HG02973 (cell line): ENCODE measurements around the gene GNAO1.

Source experiments
- ATAC-seq: cut with Tn5 transposase; IDR thresholded peaks from one replicate; pipeline ENCODE4 v1.9.1; 2021; ENCODE audit warnings: moderate library complexity; ENCODE audit not compliant: unreplicated experiment

Gene GNAO1

GRCh38 chr16:56191156-56191815 lies at the start of gene GNAO1:
Gene GNAO1, plus strand, starts transcription at chr16:56191489. Its CDS starts 747 bp downstream, at chr16:56192236.
- ATAC-seq, result no peak

- ATAC-seq, result no peak
Observed at GRCh38 chr16:56143666-56144065, 47.6 kb upstream of the GNAO1 start.

DNA sequence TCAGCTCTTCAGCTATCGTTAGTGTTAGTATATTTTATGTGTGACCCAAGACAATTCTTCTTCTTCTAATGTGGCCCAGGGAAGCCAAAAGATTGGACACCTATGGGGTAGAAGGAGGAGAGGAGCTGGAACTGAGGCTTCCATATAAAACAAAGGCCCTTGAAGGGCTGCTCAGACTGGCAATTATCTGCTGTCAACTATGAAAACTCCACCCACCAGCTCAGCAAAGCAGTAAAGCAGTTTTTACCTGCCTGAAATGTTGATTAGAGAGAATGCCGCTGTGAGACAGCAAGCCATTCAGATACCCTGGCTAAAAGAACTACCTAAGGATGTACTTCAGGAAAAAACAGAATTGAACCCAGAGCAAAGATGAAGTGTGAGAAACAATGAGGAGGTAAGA lies 45.9 kb upstream of the GNAO1 start:
- no peak for ATAC-seq

GRCh38 chr16:56151621-56152020 lies 39.7 kb upstream of the GNAO1 start:
- ATAC-seq, result no peak

DNA sequence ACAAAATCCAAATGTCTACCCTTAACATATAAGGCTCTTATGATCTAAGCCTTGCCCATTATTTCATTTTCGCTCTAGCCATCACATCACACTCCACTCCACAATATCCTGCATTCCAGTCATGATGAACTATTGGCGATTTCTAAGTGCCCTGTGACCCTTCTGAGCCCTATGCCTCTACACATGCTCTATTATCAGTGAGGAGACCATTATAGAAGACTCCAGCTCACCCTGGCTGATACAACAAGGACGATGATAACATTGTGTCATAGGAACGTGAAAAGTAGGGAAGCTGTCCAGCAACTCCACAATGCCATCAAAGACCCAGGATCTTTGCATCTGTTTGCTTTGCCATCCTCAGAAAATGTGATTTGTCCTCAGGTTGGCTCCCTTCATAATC lies 29.6 kb upstream of the GNAO1 start:
- no peak for ATAC-seq

- no peak for ATAC-seq
Observed at GRCh38 chr16:56163089-56163488, 28.2 kb upstream of the GNAO1 start.

DNA sequence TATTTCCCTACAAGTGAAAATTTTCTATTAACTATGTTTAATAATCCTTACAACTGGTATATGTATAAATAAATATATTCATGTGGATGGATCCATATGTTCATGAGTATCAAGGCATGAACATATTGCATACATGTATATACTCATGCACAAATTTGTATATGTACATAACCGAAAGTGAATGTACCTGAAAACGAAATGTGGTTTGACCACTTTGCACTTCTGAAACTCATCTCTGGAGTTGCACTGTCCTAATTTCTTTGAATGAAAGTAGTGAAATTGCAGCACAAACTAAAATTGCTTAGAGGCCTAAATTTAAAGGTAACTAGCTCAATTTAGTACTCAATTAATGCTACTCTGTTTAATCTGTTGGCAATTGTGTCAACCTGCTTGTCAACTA lies 27.4 kb upstream of the GNAO1 start:
- ATAC-seq, result peak; percentile 99

GRCh38 chr16:56164636-56165035 lies 26.7 kb upstream of the GNAO1 start:
- no peak for ATAC-seq

- no peak for ATAC-seq
Observed at GRCh38 chr16:56174411-56174810, 16.9 kb upstream of the GNAO1 start.

- ATAC-seq, result no peak
Observed at GRCh38 chr16:56181401-56181800, 9.9 kb upstream of the GNAO1 start.

GRCh38 chr16:56183266-56183665 lies 8.0 kb upstream of the GNAO1 start:
- ATAC-seq, result no peak

- no peak for ATAC-seq
Observed at GRCh38 chr16:56190048-56190676, 1.1 kb upstream of the GNAO1 start.

- ATAC-seq, result no peak
Observed at GRCh38 chr16:56190677-56191155, 573 bp upstream of the GNAO1 start.

DNA sequence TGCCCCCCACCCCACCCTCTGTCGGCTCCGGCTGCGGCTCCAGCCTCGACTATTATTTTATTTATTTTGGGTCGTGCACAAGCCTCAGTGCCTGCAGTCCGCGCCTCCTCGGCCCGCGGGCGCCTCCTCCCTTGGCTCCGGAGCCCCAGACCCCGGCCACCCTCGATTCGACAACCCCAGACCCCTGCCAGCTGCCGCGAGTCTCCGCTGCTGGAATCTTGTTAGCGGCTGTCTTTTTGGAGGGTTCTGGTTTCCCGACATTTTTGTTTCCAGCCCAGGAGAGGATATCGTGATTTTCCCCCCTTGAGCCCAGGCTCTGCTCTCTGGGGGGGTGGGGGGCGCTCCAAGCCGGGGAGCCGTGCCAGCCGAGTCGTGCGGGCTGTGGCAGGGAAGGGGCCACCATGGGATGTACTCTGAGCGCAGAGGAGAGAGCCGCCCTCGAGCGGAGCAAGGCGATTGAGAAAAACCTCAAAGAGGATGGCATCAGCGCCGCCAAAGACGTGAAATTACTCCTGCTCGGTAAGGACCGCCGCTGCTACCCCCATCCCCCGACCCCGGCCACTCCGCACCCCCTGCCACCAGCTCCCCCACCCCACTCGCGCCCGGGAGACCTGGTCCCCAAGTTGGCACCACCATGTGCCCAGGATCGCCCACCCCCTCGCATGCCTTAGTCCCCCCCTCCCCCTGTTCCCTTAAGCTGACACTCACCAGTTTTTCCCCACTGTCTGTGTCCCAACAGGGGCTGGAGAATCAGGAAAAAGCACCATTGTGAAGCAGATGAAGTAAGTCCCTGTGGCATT lies 746 bp downstream of the GNAO1 start:
- no peak for ATAC-seq

DNA sequence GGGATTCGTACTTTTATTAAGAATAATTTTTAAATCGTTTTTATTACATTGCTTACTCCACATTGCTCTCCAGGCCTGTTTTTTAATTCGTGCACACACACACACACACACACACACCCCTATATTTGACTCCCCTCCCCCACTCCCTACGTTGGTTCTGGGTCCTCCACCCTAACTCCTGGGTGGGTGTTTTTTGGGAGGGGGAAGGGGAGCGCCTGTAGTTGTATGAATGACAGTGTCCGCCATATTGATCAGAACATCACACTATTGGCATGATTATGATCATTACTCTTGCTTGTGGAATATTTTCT lies 1.3 kb downstream of the GNAO1 start:
- no peak for ATAC-seq

DNA sequence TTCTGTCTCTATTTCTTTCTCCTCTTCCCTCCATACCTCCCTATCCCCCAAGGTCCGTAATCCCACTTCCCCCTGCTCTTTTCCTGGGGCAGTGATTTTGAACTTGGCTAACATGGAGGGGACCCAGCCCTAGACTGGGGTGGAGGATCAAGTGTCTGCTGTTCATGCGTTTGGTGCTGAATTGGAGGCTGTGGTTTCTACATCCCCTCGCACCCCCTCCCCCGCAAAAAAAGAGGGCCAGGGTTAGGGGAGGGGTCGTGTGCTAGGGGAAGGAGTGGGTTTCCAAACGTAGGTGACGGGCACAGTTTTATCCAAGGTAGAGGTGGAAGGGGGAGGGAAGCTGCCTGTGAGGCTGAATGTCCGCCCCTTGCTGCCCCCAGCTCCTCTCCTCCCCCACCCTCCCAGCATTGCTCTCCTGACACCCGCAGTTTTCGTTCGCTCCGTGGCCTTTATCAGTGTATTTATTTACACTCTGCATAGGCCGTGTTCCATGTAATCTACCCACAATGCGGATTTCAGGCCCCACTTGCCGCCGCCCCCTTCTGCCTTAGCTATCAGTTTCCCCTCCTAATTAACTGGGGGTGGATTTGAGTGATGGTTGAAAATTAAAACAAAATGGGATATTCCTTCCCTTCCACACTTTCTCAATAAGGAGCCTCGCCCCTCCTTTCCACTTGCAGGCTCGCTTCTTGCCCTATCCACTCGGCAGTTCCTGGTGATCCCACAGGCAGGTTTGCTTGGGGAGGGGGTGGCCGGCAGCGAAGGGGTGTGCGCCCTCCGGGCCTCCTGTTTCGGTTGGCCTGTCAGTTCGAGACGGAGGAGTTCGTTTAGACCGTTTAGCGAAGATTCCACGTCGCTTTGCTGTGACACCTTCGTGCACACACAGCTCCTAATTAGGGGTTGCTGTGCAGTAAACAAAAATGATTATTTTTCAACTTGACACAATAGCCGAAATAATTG lies 2.0 kb downstream of the GNAO1 start:
- ATAC-seq, result no peak

- ATAC-seq, result no peak
Observed at GRCh38 chr16:56193951-56194726, 2.9 kb downstream of the GNAO1 start.

GRCh38 chr16:56195151-56195550 lies 3.9 kb downstream of the GNAO1 start:
- no peak for ATAC-seq

DNA sequence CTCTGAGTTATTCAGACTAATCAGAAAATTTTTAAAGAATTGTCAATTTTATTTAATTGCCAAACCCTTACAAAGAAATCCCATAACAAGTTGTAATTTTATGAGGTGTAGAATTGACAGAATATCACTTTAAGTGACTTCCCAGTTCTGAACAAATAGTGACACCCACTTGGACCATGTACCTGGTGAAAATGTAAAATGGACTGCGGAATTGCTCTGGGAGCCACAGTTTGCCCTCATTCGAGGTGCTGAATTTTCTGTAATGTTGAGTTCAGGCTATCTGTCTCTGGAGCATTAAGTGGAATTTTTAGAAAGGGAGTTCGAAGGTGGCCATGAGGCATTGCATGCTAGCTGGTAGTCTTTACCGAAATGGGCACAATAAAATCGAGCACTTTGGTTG lies 5.1 kb downstream of the GNAO1 start:
- no peak for ATAC-seq
